ENCODE data around the gene CRPPA.
"Not testable (repeated sequence)": the region's sequence is repeated elsewhere in the genome, so short reads cannot be mapped to it uniquely, and the experiment has no call there.

The CRPPA gene

DNA sequence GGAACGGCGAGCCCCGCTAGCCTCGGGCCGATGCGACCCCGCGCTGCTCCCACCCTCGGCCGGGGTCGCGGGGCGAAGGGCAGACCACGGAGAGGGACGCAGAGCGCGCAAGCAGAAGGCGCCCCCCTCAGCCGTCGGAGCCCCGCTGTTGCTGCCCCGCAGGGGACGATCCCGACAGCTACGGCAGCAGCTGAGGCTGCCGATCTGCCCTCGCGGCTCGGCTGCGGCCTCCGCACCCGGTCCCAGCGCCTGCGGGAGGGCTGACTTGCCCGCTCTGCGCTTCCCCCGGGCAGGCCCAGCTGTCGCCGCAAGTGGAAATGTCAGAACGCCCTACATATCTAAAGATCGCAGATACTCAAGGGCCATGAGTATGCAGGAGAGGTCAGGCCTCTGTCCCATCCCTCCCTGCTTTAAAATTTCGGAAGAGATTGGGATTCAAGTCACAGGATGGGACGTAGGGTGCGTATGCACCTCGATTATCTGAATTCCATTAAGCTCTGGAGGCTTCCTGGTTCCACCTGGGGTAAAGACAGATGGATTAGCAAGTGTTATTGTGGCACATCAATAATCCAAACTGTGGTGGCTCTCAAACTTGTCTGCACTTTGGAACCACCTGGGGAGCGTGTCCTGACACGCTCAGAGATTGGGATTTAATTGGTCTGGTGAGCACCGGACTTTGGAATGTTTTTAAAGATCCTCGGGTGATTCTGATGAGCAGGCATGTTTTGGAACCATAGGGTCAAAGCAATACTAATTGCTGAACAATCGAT, at the start of gene CRPPA:
CRPPA (minus strand) TSS at position 206 of the 770 bp plus-strand sequence. CDS start 216 bp downstream, outside the sequence.
- no peak for DNase-seq (ENCODE audit: low read depth in 2 of 2, low spot score in 1 of 2)

DNA sequence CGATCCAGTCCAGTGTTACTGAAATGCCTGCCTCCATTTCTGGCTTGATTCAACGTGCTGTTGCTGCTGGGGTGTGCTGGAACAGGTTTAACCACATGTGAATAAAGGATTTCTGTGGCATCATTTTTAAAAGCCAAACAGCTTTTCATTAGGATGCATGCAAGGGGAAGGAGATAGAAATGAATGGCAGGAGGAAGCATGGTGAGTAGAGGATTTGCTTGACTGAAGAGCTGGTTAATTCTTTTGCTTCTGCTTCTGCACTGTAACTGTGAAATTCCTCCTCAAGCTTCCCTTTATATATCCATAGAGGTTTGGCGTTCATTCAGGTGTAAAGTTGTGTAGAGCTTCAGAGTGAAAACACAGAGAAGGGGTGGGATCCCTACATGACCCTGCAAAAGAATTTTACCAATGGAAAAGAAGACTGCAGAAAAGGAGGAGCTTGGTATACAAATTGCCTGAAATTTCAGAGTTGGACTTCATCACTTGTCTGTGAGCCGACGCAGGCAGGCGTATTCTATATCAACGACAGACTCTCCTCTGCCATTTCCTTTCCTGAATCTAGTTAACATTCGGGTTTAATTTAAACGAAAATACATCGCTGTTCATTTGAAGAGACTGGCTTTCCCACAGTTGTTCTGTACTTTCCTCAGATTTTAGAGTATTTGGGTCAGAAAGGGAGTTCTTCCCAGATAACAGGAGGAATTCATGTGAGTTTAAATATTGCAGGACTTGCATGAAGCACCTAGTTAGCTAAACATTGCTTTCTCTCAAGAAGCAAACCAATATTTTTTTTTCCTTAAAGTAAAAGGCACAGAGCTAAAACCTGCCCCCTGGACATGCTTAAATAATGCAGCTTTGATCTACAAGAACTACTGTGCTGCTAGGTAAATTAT, 44.4 kb upstream of the CRPPA start, which contains the start of gene SOSTDC1:
SOSTDC1 (minus strand) TSS at position 270 of the 893 bp plus-strand sequence; CDS start at position 200, 70 bp downstream.
- no peak for DNase-seq (ENCODE audit: low read depth in 2 of 2, low spot score in 1 of 2)

DNA sequence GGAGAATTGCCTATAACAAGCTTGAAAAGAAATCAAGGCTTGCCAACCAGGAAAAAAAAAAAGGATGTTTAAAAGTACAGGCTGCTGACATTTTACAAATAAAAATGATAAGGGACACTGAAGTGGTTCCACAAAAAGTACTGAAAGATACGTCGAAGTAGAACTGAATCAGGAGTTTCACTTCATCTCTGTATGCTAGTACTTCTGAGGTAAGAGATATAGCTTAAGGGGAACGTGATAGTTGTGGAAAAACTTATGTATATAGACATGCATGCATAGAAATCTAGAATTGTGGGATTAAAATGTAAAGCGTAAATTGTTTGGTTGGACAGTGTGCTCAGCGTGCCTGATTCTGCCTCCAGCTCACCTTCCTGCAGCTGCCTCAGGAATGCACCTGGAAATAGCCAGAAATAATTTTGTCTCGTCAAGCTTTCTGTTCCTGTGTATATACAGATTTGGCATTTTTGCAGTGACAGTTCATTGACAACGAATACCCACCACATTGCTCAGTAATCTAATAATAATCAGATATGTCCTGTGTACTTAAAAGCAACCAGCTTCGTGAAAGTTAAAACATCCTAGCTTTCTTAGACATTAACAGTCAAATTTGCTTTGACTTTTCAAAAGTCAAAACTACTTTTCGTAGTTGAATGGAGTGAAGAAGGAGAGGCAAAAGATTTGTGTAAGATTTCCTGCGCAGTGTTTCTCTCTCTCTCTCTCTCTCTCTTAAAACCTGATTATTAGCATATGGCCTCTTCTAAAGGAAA, 42.8 kb upstream of the CRPPA start:
- no peak for DNase-seq (ENCODE audit: low read depth in 2 of 2, low spot score in 1 of 2)

DNA sequence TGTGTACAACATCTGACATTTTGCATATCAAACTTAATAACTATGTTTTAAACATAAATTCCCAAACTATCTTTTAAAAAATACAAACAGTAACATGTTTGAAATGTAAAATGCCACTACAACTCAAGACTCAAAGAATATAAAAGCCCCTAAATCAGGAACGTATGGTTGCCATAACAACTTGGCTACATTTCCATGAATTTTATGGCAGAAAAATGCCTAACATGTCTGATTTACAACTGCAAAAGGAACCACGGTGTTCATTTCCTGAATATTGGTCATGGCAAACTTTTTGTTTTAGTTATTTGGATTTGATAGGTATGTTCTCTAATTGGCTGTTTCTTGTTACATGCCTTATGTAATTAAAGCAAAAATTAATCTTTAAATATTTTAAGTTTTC, 42.2 kb upstream of the CRPPA start:
- no peak for DNase-seq (ENCODE audit: low read depth in 2 of 2, low spot score in 1 of 2)

DNA sequence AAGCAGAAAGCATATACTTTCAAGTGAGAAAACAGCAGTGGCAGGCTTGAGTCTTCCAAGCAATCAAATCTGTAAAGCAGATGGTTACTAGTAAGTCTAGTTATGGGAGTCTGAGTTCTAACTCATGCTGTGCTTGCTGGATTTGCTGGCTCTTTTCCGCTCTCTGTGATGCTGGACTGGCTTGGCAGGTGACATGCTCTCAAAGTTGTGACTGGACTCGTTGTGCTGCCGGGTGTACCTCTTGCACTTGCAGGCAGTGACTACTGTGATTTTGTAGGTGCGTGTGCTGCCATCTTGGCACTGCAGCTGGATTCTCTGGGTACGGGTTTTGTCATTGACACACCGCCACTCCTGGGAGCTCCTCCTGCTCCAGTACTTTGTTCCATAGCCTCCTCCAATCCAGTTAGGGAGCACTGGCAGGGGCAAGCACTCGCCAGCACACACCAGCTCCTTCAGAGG, 41.1 kb upstream of the CRPPA start:
- DNase-seq (ENCODE audit: low read depth in 2 of 2, low spot score in 1 of 2), result no peak

DNA sequence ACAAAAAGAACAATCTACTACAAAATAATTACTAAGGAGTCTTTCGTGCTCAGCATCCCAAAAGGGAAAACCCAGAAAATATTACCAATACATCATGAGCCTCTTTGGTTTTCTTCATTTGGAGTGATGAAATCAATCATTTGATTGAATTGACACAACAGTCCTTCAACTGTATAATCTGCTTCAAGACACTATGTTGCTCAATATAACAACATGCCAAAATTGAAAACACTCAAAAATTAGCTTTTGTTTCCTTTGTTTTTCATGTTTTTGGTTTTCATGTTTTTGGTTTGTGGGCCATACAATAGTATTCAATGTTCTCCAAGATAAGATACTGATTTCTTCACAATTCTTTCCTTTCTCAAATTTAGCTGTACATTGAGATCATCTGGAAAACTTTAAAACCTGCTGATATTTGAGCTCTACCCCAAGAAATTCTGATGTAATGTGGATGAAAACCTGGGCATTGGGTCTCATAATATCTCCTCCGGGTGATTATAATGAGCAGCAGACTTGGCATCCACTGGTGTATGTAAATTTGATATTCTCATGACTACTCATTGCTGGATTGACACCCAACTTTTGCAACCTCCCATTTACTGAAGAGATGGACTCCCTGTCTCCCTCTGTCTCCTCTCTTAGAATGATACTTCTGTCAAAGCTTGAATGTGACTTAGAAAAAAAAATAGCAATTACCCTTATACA, 39.6 kb upstream of the CRPPA start:
- no peak for DNase-seq (ENCODE audit: low read depth in 2 of 2, low spot score in 1 of 2)

DNA sequence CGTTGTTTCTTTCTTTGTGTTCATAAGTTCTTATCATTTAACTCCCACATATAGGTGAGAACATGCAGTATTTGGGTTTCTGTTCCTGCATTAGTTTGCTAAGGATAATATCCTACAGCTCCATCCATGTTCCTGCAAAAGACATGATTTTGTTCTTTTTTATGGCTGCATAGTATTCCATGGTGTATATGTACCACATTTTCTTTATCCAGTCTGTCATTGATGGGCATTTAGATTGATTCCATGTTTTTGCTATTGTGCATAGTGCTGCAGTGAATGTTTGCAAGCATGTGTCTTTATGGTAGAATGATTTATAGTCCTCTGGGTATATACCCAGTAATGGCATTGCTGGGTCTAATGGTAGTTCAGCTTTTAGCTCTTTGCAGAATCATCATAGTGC, 35.0 kb upstream of the CRPPA start:
- DNase-seq (ENCODE audit: low read depth in 2 of 2, low spot score in 1 of 2), result not testable (repeated sequence)

DNA sequence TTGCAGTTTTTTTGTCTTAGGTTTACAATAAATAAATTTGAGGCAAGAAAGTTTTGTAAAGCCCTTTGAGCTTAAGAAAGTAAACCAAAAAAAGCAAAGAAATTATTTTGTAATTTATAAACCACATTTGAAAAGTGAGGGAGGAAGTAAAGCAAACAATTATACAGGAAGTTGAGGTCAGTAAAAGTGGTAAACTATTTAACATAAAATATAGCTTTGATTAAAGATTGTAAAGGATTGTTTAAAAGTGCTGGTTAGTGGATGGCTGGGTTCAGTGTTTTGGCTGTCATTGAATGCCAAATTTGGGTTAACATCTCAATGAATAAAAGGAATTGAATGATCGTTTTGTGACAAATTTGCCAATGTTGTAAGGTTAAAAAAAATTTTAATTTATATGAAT, 34.3 kb upstream of the CRPPA start:
- DNase-seq (ENCODE audit: low read depth in 2 of 2, low spot score in 1 of 2), result no peak

DNA sequence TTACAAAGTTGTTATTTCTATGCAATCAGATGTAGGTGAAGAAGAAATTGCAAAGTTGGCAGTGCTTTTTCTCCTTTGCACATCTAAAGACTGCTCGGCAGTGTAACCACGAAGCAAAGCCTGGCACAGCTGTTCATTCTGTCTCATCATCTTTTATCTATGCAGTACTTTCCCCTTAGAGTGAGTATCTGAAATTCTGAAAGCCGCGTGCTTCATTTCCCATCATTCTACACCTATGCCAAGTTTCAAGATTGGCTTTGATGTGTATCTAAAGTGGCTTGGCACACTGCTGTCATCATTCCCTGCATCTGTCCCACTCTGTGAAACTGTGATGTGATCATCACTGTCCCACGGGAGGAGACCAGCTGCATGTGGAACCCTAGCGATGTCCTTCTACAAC, 29.0 kb upstream of the CRPPA start:
- no peak for DNase-seq (ENCODE audit: low read depth in 2 of 2, low spot score in 1 of 2)

DNA sequence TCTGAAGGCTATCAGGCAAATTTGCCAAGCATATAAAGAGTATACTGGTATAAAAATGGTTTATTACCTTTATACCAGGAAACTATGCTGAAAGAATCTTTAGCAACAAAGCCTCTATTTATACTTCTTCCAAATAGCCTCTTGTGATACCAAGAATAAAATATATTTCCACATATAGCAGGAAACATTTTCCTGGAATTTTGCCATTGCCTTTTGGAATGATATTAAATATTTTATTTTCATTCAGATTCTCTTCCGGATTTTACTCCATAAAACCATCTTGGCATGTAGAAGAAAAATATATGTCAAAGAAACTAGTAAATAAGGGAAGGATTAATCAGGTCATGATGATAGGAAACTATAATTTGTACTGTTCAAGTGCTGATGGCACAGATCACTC, 26.5 kb upstream of the CRPPA start:
- DNase-seq (ENCODE audit: low read depth in 2 of 2, low spot score in 1 of 2), result no peak

DNA sequence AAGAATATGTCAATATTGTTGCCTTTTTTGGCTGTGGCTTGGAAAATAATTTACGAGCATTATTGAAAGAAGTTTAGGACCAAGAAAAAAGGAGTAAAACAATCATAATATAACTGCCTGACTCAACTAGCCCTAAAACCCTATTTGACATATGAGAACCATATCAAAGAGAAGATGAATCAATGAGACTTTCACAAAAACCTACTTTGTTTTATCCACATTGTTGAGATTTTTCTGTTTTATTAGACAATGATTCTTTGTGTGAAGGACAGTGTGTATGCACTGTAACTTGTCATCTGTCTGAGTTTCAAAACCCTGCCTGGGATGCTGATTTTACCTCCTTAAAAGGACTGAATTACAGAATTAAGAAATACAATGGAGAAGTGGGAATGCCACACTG, 25.2 kb upstream of the CRPPA start:
- DNase-seq (ENCODE audit: low read depth in 2 of 2, low spot score in 1 of 2), result no peak

DNA sequence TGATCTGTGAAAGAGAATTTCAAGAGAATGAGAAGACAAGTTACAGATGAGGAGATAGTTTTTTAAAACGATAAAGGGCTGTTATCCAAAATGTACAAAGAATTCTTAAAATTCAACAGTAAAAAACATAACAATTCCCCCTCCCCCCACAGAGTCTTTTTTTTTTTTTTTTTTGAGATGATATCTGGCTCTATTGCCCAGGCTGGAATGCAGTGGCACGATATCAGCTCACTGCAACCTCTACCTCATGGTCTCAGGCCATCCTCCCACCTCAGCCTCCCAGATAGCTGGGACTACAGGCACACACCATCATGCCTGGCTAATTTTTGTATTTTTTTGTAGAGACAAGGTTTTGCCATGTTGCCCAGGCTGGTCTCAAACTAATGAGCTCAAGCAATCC, 22.5 kb upstream of the CRPPA start:
- DNase-seq (ENCODE audit: low read depth in 2 of 2, low spot score in 1 of 2), result not testable (repeated sequence)

DNA sequence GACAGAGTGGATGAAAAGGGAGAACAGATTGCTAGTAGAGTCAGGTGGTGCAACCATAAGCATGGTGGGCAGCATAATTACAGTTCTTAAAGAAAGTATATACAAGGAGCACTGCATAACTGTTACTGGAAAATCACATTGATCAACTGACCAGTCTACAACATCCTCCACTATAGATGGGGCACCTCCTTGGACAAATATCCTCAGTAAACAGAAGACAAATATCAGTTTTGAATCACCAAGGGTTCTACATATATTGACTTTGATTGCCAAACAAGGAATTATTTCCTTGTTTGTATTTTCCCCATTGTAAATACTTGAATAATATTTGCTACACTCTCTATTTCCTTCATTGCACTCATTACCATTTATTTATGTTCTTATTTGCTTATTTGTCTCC, 17.6 kb upstream of the CRPPA start:
- no peak for DNase-seq (ENCODE audit: low read depth in 2 of 2, low spot score in 1 of 2)

DNA sequence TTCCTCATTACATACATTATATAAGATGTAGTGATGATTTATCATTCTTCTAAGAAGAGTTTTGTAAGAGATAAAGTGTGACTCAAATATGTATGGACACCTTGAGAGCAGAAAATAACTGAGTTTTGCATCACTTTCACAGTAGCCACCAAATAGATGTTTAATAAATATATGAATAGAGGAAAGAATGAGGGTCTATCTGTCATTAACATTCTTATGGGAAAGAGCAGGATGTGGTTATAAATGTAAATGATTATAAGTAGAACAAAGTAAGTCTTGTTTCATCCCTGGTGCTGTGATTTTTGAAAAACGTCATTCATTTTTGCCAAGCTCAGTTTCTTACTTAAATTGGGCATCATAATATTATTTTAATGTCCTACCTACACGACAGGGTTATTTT, 15.0 kb upstream of the CRPPA start:
- no peak for DNase-seq (ENCODE audit: low read depth in 2 of 2, low spot score in 1 of 2)

DNA sequence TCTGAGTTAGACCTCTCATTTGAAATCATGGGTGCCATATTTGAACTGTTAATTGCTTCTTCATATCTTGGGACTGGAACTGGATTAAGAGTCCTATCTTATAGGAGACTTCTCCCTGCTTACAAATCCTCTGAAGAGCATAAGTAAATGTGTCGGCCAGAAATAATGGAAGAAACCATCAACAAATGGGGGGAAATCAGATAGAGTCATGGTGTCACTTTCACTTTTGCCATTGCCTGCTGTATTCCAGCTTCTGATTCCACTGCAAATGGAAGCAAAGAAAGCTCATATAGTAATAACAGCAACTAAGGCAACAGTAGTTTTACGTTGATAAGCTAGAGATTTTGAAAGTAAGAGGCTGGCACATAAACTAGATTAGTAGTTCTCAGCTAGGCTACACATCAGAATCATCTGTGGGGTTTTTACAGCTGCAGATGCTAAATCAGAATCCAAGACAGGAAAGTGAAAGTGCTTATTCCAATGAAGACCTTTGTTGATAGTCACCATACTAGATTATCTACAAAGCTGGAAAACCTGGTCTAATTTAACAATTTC, 12.3 kb upstream of the CRPPA start:
- no peak for DNase-seq (ENCODE audit: low read depth in 2 of 2, low spot score in 1 of 2)

DNA sequence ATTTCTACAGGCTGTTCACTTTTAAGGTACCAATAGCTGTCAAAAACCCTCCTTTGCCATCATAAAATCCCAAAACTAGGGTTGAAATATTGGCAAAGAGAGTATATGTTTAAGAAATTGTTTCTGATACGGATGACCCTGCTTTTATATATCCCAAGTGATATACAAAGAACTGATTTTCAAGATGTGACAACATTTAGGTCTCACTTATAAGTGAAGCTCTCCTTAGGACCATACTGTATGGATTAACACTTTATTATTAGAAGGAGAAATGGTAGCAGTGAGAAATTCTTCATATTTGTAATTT, 11.0 kb upstream of the CRPPA start:
- DNase-seq (ENCODE audit: low read depth in 2 of 2, low spot score in 1 of 2), result no peak

DNA sequence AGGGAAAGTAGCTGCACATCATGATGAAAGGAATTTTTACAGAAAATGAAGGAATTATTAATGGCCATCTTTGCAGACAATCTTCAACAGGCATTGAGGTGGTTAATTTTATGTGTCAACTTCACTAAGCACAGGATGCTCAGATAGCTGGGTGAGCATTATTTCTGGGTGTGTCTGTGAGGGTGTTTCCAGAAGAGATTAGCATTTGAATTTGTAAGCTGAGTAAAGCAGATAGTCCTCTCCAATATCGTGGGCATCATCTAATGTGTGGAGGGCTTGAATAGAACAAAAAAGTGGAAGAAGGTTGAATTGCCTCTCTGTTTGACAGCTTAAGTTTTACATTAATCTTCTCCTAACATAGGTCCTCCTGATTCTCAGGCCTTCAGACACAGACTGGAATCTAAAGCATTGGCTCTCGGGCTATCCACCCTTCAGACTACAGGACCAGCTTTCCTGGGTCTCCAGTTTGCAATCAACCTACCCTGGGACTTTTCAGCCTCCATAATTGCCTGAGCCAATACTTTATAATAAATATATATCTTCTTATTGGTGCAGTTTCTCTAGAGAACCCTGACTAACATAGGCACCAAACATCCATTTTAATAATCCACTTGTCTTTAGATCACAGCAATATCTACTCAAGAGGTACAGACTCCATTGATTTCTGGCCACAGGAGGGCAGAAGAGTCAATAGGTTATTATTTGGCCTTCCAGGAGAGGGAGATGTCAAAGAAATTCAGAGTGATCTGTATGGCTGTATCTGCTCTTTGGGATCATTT, 10.5 kb upstream of the CRPPA start:
- DNase-seq (ENCODE audit: low read depth in 2 of 2, low spot score in 1 of 2), result no peak

DNA sequence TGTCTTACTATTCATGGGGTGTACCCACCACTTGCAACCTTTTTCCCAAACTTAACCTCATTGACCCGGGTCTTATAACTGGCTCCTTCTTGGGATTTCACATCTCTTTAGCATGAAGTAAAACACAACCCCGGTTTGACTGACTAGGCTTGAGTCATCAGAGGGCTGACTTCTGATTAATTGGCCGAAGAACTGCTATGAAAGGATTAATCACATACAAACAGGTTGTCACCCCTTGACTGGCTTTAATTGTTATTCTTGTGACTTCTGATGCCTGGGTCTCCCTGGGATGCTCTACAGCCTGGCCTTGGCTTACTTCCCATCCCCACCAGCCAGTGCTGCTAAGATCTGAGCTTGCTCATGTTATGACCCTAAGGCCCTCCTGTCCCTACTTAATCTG, 8.8 kb upstream of the CRPPA start:
- no peak for DNase-seq (ENCODE audit: low read depth in 2 of 2, low spot score in 1 of 2)

DNA sequence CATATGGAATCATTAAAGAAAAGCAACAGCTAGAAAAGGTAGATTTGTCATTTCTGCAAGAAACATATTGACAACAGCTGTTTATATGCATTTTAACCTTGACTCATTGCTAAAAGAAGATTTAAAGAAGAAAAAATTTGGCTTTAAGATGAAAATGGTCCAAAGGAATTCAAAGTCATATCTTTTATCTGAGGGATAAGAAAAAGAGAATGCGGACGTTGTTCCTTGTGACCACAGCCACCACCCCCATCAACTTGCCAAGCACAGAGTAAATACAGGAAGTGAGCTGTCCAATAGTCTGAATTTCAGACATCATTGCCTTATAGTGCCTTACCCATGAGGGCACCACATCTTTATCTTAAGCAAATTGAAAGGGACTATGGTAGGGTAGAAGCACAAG, 7.3 kb upstream of the CRPPA start:
- no peak for DNase-seq (ENCODE audit: low read depth in 2 of 2, low spot score in 1 of 2)

DNA sequence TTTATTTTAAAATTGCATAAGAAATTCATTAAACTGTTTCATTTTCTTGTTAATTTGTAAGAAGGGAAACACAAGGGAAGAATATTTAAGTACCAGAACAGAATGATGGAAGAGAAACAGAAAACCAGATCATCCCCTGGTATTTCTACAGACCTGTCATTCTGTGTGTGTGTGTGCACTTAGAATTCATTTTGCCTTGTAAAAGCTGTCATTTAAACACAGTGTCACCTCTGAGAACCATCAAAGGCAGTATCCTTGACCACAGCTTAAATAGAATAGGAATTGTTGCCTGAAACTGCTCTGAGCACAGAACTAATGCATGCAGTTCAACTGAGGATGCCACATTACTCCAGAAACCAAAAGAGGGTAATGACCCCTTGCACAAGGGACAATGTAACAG, 6.8 kb upstream of the CRPPA start:
- no peak for DNase-seq (ENCODE audit: low read depth in 2 of 2, low spot score in 1 of 2)

Data from stimulated activated CD8-positive, alpha-beta memory T cell treated with anti-CD3 and anti-CD28 coated beads, Interleukin-4, amount 100 ng/mL, for 1 hour (primary cell).